HG02840 (cell line): ENCODE data around the gene SDCCAG8.

ENCODE experiments used
- ATAC-seq: cut with Tn5 transposase; IDR thresholded peaks from one replicate; pipeline ENCODE4 v1.9.1; 2021; ENCODE audit warnings: mild to moderate bottlenecking, moderate library complexity, moderate number of reproducible peaks; ENCODE audit not compliant: unreplicated experiment, low FRiP score

Gene SDCCAG8

DNA sequence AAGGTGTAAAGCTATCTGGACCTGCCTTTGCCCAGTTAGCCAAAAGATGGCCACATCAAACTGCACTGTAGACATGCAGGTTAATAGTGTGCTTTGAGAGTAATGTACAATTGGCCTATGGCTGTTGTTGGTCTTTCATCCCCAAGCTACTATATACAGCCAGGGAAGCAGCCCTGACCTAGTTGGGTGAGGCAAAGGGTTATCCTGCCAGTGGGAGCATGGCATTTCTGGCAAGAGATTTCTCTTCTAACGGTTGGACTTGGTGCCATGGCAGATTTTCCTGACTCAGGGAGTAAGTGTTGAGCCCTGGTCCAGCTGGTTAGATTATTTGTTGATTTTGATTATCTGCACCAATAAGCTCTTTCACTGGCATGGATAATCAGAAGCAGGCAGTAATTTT lies 119.8 kb downstream of the SDCCAG8 start:
- ATAC-seq, result no peak

DNA sequence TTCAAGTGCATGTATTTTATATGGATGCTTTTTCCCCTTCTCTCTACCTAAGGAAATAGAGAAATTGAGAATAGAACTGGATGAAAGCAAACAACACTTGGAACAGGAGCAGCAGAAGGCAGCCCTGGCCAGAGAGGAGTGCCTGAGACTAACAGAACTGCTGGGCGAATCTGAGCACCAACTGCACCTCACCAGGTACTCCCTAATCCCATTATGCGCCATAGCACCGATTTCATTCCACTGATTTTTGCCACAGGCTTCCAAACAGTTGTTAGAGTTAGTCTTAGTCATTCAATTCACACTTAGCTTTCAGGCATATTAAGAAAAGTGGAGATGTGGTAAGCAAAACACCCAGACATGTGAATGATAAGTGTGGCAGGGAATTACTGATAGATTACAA lies 122.8 kb downstream of the SDCCAG8 start:
- no peak for ATAC-seq

DNA sequence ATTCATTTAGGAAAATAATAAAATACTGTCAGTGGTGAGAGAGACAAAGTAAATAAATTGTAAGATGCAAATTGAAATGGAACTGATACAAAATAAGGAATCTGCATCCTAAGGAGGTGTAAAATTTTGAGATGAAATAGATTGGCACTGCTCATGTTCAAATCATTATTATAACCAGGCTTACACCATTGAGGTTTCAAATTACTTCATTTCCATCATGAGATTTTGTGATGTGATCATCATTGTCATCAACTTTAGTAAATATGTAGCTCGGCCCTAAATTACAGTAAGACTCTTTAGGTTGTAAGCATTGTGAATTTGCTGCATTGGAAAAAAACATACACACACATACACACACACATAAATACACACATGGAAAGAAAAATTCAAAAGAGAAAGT lies 123.4 kb downstream of the SDCCAG8 start:
- ATAC-seq, result no peak

DNA sequence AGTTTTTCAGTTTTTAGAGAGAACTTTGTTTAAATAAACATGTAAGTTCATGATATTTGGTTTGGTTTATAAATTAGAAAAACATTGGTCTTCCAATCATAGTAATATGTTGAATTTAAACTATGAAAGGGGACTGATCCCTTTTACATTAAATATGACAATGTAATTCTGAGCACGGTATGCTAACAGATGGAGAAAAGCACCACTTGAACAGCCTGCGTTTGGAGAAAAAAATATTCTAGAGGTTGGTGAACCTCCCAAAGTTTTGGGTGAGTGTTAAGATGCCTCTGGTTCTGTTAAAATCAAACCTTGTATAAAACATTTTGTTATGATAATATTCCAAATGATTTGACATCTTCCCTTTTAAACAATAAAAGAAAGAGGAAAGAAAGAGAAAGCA lies 123.9 kb downstream of the SDCCAG8 start:
- no peak for ATAC-seq

DNA sequence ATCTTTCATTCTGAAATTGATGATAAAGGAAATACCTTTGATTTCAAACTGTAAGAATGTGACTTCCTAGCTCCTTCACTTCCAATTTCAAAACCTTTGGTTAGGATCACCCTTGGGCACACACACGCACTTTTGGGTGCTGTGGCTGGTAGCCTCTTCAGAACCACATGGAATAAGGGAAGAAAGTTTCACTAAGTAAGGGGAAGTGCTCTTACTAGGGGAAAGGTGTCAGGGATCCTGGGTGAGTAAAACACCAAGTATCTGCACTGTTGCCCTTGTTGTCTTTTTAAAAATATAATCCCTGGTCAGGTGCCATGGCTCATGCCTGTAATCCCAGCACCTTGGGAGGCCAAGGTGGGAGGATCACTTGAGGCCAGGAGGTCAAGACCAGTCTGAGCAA lies 132.4 kb downstream of the SDCCAG8 start:
- ATAC-seq, result no peak

DNA sequence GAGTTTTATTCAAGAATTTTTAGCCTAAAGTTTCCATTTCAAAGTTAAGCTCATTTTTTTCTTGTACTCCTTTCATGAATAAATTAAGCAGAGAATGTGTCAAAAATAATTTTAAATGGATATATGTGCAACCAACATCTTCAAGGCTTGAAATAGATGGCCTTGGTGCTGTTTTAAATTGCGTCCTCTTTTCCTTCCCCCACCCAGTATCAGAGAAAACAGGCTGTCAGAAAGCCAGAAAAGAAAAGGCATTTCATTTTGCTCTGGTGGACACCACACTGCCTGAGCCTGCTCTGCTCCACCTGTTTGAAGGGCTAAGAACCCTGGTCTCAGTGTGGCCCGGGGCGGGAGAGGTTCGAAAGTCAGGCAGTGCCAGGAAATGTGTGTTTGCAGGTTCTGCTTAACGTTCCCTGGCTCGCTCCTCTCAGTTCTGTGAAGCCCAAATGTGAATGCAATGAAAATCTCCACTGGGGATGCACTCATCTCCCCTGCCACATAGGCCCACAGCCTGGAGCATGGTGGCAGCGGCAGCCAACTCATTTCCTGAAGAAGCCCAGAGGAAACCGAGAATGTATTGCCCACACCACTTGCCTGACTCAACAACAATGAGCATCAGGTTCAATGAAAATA lies 134.4 kb downstream of the SDCCAG8 start:
- no peak for ATAC-seq

DNA sequence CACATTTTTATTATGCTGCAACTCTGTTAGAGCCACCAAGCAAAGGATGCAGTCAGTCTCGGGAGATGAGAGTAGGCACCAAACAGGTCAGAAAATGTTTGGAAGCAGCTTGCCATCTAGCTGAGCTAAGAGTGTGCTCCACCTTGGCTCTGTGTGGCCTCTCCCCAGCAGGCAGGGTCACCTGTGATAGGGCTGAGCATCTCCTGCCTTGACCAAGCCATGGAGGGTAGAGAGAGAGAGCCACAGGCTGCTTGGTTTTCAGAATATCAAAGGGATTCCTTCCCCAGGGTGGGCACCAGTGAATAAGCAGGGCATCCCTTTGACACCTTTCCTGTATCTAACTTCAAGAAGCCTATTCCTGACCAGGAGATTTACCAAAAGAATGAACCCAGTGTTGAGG lies 135.5 kb downstream of the SDCCAG8 start:
- ATAC-seq, result no peak

DNA sequence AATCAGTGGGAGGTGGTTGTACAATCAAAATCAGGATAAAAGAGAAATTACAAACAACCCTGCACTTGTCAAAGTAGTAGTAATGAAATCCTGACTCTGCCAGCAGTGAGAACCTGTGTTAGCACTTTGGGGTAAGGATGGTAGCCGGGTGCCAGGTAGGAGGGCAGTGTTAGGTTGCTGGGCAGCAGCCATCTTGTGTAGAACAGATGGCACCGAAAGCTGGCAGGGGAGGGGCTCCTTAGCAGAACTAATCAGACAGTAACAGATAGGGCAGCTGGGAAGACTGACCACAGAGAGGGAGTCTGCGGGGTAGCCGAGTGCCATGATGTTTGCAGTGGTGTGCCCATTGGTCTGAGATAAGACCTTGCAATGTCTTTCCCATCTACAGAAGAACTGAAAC lies 137.3 kb downstream of the SDCCAG8 start:
- ATAC-seq, result no peak

DNA sequence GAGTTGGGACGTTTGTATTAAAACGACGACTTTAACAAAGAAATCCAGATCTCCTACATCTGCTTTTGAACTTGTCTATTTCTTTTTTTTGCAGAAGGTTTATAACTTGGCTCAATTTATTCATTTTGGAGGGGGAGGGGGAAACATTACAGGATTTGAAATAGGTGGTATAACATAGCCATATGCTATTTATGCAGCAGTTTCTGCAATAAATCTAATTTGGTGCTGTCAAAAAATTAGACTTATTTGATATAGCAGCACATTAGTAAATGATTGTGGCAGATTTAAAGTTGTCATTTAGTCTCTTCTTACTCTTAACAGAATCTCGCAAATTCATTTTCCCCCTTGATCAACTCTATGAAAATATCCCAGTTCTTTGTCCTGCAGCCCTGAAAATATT lies 138.2 kb downstream of the SDCCAG8 start:
- ATAC-seq, result no peak

DNA sequence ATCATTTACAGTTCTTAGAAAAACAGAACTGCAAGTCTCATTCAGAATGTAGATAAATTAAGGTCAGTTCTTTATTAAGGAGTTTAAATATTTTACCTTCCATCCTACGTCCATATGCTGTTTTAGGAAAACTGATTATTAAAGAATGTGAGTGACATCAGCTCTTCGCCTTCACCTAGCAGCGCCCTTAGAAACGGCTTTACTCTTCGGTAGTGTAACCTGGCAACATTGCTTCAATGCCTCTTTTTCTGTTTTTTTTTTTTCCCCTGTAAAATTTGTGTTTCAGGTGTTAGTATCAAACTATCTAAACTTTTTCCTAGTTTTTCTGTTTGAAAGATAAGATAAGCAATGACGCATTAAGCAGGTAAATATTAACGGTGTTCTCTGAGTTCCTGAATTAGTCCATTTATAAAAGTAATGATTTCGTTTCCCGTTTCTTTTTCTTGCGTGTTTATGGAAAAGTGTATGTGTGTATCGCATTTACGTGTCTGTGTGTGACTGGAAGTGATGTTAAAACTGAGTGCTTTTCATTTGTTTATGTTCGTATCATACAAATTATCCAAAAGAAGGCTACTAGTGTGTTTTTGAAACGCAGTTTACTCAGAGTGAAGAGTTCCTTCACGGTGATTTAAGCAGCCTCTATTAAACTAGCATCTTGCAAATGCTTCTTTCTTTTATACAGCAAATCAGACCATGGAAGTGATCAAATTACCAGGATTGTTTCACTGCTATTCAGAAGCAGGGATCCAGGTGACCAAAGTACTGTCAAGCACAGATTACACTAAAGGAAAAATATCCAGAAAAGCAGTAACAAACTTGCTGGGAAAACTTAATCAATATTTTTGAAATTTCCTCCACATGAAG lies 139.0 kb downstream of the SDCCAG8 start:
- no peak for ATAC-seq

DNA sequence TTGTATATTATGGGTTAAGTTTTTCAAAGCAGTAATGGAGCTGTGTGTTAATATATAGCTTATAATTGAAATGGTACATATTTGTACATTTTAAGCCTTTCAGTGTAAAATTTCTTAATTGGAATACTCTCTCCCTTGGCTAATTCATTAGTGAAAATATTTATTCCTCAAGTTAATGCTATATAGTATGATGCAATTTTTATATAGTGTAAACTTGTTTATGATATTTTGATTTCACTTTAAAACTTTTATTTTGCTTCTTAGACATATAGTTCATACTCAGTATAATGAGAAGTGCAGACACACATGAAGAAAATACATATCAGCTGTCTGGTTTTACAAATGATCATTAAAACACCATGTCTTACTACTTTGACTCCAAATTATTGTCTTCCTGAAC lies 140.6 kb downstream of the SDCCAG8 start:
- no peak for ATAC-seq

DNA sequence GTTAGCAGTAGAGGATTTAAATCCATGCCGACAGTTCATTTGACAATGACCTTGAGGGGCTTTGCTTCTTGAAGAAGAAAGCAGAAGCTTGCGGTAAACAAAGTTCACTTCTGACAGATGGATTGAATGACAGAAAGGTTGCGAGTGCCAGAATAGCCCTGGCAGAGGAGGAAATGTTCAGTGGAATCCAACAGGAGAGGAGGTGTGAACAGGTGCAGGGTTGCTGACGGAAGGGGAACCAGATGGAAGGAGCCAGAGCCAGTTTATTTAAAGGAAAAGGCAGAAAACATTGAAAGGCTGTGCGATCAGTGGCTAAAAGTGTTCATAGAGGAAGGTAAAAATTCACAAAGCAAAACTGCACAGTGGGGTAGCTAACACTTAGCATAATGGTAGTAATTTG lies 141.0 kb downstream of the SDCCAG8 start:
- no peak for ATAC-seq

DNA sequence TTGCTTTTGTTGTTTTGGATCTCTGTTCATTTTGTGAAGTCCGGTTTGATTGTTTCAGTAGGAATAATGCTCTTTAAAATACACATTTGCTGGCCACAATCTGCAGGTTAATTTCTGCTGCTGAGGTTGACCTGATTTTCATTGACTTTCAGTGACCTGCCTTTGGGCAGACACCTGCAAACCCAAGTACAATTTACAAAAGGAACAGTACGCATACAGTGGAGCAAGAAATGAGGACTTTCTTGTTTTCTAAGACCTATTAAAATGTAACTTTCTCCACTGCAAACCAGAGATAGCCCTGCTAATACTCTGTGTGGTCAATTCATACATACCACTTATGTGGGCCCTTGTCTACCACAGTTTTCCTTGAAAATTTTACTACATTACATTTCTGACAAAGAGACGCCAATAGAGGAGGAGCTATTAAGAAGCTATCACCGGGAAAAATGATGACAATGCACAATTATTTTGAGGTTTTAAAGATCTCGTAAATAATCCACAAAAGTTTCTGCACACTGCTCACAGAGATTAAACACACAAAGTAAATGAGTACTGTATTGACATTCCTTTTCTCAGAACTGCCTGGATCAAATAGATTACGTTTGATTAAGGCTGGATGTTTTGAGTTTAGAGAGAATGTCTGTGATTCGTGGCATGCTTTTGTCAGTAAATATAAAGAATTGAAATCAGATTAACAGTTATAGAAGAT lies 141.9 kb downstream of the SDCCAG8 start:
- ATAC-seq, result no peak

DNA sequence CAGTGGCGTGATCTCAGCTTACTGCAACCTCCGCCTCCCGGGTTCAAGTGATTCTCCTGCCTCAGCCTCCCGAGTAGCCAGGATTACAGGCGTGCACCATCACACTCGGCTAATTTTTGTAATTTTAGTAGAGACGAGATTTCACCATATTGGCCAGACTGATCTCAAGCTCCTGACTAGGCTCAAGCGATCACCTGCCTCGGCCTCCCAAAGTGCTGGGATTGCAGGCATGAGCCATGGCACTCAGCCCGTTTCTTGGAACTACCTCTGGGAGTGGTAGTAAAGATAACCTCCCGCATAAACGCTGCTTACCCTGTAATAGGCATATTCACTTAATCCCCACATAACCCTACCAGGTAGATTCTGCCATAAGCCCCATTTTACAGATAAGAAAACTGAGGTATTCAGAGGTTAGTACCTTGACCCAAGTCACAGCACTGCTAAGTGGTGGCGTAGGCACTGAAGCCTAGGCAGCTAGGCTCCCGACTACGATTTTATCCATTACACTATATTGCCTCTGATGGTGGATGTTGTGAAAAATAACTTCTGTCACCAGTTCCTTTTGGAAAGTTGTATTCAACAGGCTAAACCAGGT lies 143.8 kb downstream of the SDCCAG8 start:
- no peak for ATAC-seq

DNA sequence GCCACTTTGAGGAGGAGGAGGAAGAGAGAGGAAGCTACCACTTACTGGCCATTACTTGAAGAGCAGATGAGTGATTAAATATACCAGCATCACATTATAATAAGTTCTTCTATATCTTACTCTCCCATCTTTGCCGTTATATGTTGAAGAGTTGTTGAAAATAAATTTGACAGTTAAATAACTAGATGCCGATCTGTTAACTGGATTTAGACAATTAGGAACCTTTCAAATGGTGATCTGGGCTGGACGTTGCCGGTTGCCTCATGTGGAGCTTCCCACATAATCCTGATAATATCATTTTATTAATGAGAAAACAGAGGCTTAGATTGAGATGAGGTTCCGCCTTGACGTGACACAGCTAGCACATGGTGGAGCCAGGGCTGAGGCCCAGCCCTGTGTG lies 147.0 kb downstream of the SDCCAG8 start:
- no peak for ATAC-seq

DNA sequence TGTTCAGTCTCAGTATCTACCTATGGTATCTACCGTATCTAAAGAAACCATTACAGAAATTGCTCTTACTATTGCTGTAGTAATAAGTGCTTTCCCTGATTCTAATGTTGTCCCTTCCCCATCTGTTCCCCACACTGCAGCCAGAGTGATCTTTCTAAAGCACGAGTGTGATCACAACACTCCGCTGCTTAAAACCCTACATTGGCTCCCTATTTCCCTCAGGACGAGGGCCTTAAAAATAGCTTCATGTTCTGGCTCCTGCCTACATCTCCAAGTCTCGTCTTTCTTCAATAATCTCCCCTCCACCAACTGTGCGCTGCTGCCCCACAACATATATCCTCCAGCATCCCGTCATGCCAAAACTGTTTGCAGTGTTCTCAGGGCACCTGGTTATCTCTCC lies 150.6 kb downstream of the SDCCAG8 start:
- ATAC-seq, result no peak

DNA sequence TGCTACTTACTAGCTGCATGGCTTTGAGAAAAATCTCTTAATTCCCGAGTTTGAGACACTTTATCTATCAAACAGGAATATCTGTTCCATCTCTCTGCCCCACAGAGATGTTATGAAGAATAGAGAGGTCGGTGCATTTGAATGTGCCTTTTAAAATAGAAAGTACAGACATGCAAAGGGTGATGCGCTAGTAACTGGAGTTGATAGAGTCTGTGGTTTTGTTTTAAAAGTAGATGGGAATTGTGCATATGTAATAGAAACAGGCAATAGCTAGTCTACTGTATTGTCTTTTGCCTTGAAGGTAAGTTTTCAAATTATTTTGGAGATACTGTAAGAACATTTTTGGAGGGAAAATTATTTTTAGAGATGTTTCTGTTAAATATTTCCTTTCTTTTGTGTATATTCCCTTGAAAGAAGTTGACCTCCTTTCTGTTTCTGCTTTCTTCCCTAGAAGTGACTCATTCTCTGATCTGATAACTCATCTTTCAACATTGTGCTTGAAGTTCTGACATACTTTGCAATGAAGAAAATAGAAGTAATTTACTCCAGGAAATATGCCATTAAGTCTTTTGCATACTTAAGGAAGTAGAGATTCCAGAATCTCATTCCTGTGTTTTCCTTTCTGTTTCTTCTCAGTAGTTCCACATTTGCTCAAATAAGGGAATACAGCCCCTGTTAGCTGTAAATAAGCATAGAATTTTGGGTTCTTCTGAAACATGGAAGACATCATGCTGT lies 151.6 kb downstream of the SDCCAG8 start:
- ATAC-seq, result no peak

DNA sequence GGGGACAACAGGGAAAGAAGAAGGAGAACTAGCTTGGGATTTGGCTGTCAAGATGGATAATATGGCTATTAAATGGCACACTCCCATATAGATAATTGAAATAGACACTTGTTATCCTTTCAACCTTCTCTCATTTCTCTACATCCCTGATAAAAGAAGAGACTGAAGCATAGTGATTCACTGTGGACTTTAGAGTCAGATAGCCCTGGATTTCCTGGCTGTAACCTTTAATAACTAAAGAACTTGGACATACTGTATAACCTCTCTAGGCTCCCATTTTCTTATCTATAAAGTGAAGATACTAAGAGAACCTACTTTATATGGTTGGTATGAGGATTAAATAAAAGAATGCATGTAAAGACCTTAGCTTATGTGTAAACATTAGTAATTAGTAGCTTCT lies 152.6 kb downstream of the SDCCAG8 start:
- no peak for ATAC-seq

DNA sequence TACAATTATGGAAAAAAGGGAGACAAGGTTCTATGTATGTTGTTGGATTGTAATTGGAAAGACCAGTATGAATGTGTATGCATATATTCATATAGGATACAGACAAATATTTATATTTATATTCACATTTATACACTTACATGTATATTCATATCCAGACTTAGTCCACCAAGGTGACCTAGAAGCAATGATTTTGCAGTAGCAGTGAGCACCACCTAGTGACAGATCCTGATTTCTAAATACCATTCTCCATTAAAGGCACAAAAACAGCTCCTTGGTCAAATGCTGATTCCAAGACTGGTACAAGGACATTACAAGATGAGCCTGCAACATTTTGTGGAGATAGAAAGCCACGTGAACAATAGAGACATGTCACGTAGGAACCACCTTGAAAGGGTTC lies 153.4 kb downstream of the SDCCAG8 start:
- ATAC-seq, result no peak

DNA sequence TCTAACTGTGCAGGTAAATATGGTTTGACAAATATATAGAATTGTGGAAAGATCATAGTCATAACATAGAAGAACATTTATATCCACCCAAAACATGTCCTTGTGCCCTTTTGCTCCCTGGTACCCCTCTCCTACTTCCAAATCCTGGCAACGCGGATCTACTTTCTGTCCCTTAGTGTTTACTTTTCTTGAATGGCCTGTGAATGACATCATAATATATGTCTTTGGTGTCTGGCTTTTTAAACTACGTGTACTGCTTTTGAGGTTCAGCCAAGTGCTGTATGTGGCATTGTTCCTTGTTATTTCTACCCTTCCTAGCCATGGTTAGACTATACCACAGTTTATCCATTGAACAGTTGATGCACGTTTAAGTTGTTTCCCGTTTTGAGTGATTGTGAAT lies 155.6 kb downstream of the SDCCAG8 start:
- no peak for ATAC-seq
